SU-DHL-6 (cell line): ENCODE results near the gene MED6.

Source experiments
- EZH2phosphoT487 ChIP-seq: fragments of 200-600 bp; sonication (generic), shearing (Covaris generic); conservative IDR thresholded peaks from 2 replicates; pipeline ENCODE4 v1.6.1; 2018; ENCODE audit warnings: mild to moderate bottlenecking, antibody characterized with exemption, low read length, moderate library complexity, mixed read lengths
- TF ChIP-seq, protein P1 (sequence below): fragments of 200-600 bp; sonication (generic); IDR thresholded peaks from one replicate; pipeline ENCODE4 v1.5.1; 2017; ENCODE audit warnings: antibody characterized with exemption, mild to moderate bottlenecking, low read length, moderate library complexity; ENCODE audit not compliant: insufficient read depth, poor library complexity, severe bottlenecking

DNA sequence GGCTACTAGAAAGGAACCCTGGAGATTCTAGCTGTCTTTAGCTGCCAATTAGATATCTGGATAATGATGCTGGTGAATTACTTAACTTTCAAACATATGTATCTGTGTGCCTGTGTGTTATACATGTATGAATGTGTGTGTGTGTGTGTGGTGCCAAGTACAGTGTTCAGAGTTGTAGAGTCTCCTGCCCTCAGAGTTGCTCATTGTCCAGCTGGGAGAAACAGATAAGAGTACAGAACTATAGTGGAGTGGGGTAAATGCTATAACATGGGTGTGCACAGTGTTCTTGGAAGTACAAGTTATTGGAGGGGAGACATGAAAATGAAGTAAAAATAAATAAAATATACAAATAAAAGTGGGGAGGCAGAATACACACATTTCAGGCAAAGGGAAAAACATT is 42.1 kb downstream of the MED6 start:
- TF ChIP-seq, protein P1, sequence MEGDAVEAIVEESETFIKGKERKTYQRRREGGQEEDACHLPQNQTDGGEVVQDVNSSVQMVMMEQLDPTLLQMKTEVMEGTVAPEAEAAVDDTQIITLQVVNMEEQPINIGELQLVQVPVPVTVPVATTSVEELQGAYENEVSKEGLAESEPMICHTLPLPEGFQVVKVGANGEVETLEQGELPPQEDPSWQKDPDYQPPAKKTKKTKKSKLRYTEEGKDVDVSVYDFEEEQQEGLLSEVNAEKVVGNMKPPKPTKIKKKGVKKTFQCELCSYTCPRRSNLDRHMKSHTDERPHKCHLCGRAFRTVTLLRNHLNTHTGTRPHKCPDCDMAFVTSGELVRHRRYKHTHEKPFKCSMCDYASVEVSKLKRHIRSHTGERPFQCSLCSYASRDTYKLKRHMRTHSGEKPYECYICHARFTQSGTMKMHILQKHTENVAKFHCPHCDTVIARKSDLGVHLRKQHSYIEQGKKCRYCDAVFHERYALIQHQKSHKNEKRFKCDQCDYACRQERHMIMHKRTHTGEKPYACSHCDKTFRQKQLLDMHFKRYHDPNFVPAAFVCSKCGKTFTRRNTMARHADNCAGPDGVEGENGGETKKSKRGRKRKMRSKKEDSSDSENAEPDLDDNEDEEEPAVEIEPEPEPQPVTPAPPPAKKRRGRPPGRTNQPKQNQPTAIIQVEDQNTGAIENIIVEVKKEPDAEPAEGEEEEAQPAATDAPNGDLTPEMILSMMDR: no peak
- no peak for TF ChIP-seq EZH2phosphoT487
